ENCODE results near the gene RBBP8. TPM values are rescaled to one million over a fixed set of nuclear protein-coding genes. Genes with fewer than 3 reads are reported as not detected.

The RBBP8 gene
- total and polyA plus RNA-seq, 10 of the 15 experiments (the other 5 are each of a cell fraction or from before 2014, with no cell fraction given) = 46.2 to 82.3 (median 68.7) TPM

- Histone ChIP-seq H3K4me3 (no peak overlapping the region), H3K4me1 (ENCODE audit: control insufficient read depth, insufficient read depth, low read length) (no peaks in the 10 kb centered on the region), H3K36me3 (ENCODE audit: control insufficient read depth in 2 of 2, insufficient read depth in 2 of 2, low read length in 1 of 2) (peaks cover 0 to 3% of the 10 kb centered on the region in 2 experiments; a peak in 3 of 4 replicates), H3K27ac (ENCODE audit: control insufficient read depth, insufficient read depth) (peak overlapping the region; percentile 28; the same call in 1 of the 2 replicates), H3K4me2 (ENCODE audit: control insufficient read depth, insufficient read depth) (no peak overlapping the region), H4K20me1 (ENCODE audit: control insufficient read depth, insufficient read depth) (no peaks in the 10 kb centered on the region), H3K27me3 (replicated peaks in 1 of 2; ENCODE audit: control insufficient read depth in 2 of 2, insufficient read depth in 2 of 2, low read length in 1 of 2) (no peaks in the 10 kb centered on the region), H3K9me3 (replicated peaks; ENCODE audit: control insufficient read depth, insufficient read depth, low read length) (no peaks in the 10 kb centered on the region), H3K9ac (ENCODE audit: control insufficient read depth, insufficient read depth, low read length) (no peak overlapping the region), H2AFZ (ENCODE audit: control insufficient read depth, low read depth, low read length) (no peak overlapping the region), H3K79me2 (ENCODE audit: control insufficient read depth, insufficient read depth, low read length) (no peaks in the 10 kb centered on the region)
- ATAC-seq (no peak), FAIRE-seq (peak; percentile 72), DNase-seq (ENCODE audit: low read depth, low spot score) (no peak)
- in situ Hi-C loops (cut with MboI) (no loop called here), intact Hi-C loops (cut with micrococcal nuclease; ENCODE audit: unreplicated experiment) (loop anchor here (10.0 kb wide), 1 partner anchor 373 kb away; no protein-coding TSS in a partner anchor)
- no TSS peak for BruUV-seq (replicated peaks)
- ChIA-PET POLR2A (interaction anchor here (1.1 kb wide), 1 partner anchor 401 kb away, joined by 3 read pairs; no protein-coding TSS in a partner anchor), SMC1A (ENCODE audit: uncharacterized antibody, unreplicated experiment) (interaction anchor here (1.2 to 1.5 kb wide), 2 partner anchors 109 to 338 kb away, joined by 3 to 4 read pairs; no protein-coding TSS in a partner anchor), RAD21 (ENCODE audit: unreplicated experiment) (interaction anchor here (0.8 to 1.4 kb wide), 3 partner anchors 92 to 483 kb away, joined by 3 to 5 read pairs (median 3); no protein-coding TSS in a partner anchor), CTCF (no interaction called here)
- 98% methylated on average over 2 of the region's 2 CpGs for WGBS (ENCODE audit: insufficient coverage, insufficient replicate concordance, low lambda C conversion rate, missing lambda C conversion rate)
- TF ChIP-seq STAT1 (conservative IDR thresholded peaks at IDR 0.05) = no peak
- no peak for TF ChIP-seq CHD4 (IDR thresholded peaks at IDR 0.05)
- no peak for TF ChIP-seq SPI1 (IDR thresholded peaks at IDR 0.05; ENCODE audit: borderline replicate concordance, insufficient read depth, low read depth, low read length)
- TF ChIP-seq FOXK2 (IDR thresholded peaks at IDR 0.05) = no peak
- no peak for TF ChIP-seq STAT3 (IDR thresholded peaks at IDR 0.05; ENCODE audit: low read depth, low read length)
- no peak for TF ChIP-seq MAX (IDR thresholded peaks at IDR 0.05; ENCODE audit: low read depth, low read length)
- TF ChIP-seq NKRF (conservative IDR thresholded peaks at IDR 0.05) = no peak
These were observed 88.5 kb downstream of the RBBP8 start for GRCh38 chr18:23021623-23022022.
